ENCODE data around the gene GAPT. TPM values are rescaled to one million over a fixed set of nuclear protein-coding genes. Genes with fewer than 3 reads are reported as not detected.

GAPT gene
- 1.3 to 2.0 TPM (median 1.6 TPM) in 3 replicates for total RNA-seq

DNA sequence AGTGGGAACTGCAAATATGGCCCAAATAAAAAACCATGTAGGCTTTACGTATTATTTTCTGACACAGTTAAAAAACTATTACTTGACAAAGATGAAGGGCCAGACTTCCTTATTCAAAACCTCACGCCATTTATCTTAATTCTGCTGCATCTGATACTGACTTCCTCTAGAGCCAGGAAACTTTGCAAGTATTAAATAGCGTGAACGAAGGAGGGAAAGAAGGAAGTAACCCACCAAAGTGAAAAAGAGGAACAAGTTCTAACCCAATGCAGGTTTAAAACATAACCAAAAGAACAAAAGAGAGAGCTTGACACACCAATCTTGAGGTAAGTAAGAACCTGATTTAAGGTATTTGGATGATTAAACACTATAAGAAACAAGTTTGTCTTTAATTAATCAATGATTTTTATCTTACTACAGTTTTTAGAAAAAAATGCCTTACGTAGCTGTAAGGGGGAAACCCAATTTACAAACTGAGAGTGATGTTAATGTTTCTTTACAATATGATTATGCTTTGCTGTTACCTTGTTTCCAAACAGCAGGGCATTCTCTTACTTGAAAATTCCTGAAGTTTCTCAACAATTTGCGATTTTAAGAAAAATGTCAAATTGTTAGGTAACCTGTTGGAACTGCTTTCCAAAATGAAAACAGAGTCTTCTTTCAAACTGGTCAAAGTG, at the start of gene GAPT:
GAPT (plus strand) TSS at position 220 of the 677 bp plus-strand sequence. CDS start 3,102 bp downstream, outside the sequence.
- Mint-ChIP-seq H3K27ac (peak within 1 kb of the TSS; percentile 57), H3K27me3 (ENCODE audit: low read depth) (peaks cover 9% of the 10 kb centered on the region), H3K4me3 (no peak within 1 kb of the TSS), H3K36me3 (no peaks in the 10 kb centered on the region), H3K9me3 (no peaks in the 10 kb centered on the region), H3K4me1 (peaks cover 12% of the 10 kb centered on the region)
- TF ChIP-seq, protein P1, sequence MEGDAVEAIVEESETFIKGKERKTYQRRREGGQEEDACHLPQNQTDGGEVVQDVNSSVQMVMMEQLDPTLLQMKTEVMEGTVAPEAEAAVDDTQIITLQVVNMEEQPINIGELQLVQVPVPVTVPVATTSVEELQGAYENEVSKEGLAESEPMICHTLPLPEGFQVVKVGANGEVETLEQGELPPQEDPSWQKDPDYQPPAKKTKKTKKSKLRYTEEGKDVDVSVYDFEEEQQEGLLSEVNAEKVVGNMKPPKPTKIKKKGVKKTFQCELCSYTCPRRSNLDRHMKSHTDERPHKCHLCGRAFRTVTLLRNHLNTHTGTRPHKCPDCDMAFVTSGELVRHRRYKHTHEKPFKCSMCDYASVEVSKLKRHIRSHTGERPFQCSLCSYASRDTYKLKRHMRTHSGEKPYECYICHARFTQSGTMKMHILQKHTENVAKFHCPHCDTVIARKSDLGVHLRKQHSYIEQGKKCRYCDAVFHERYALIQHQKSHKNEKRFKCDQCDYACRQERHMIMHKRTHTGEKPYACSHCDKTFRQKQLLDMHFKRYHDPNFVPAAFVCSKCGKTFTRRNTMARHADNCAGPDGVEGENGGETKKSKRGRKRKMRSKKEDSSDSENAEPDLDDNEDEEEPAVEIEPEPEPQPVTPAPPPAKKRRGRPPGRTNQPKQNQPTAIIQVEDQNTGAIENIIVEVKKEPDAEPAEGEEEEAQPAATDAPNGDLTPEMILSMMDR (IDR thresholded peaks at IDR 0.05; ENCODE audit: unreplicated experiment): no peak
- no peak for DNase-seq (ENCODE audit: low spot score in 2 of 2, unreplicated experiment in 2 of 2)

DNA sequence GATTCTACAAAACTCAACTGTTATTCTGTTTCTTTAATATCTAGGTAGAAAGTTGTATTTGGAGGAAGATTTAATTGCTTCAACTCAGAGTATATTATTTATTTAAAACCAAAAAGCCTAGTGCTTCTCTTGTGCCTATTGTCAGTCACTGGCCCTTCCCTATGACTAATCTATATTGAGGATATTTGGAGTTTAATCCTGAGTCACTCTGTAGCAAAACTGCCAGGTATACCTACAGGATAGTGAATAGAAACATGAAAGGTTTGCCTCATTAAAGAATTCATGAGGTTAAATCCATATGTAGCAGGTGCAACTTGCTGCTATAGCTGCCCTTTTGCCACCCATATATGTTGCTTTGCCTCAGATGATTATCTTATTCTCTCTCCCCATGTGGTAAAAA, 46.4 kb upstream of the GAPT start:
- peaks cover 32% of the 10 kb centered on the region for H3K36me3 Mint-ChIP-seq
- TF ChIP-seq, protein P1 (IDR thresholded peaks at IDR 0.05; ENCODE audit: unreplicated experiment): no peak
- peaks cover 11% of the 10 kb centered on the region for H3K4me1 Mint-ChIP-seq
- DNase-seq (ENCODE audit: low spot score in 2 of 2, unreplicated experiment in 2 of 2): no peak
- H3K27me3 Mint-ChIP-seq (ENCODE audit: low read depth): no peaks in the 10 kb centered on the region
- no peak overlapping the region for H3K27ac Mint-ChIP-seq
- no peak overlapping the region for H3K4me3 Mint-ChIP-seq
- H3K9me3 Mint-ChIP-seq: peaks cover 25% of the 10 kb centered on the region

DNA sequence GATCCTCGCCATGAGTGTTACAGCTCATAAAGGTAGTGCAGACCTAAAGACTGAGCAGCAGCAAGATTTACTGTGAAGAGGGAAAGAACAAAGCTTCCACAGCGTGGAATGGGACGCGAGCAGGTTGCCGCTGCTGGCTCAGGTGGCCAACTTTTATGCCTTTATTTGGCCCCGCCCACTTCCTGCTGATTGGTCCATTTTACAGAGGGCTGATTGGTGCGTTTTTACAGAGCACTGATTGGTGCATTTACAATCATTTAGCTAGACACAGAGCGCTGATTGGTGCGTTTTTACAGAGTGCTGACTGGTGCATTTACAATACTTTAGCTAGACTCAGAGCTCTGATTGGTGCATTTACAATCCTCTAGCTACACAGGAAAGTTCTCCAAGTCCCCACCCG, 45.2 kb upstream of the GAPT start:
- Mint-ChIP-seq H3K27ac (no peak overlapping the region), H3K4me3 (no peak overlapping the region), H3K9me3 (peaks cover 25% of the 10 kb centered on the region), H3K36me3 (peaks cover 38% of the 10 kb centered on the region), H3K27me3 (ENCODE audit: low read depth) (no peaks in the 10 kb centered on the region), H3K4me1 (peaks cover 13% of the 10 kb centered on the region)
- DNase-seq (ENCODE audit: low spot score in 2 of 2, unreplicated experiment in 2 of 2): no peak
- TF ChIP-seq, protein P1 (IDR thresholded peaks at IDR 0.05; ENCODE audit: unreplicated experiment): no peak

DNA sequence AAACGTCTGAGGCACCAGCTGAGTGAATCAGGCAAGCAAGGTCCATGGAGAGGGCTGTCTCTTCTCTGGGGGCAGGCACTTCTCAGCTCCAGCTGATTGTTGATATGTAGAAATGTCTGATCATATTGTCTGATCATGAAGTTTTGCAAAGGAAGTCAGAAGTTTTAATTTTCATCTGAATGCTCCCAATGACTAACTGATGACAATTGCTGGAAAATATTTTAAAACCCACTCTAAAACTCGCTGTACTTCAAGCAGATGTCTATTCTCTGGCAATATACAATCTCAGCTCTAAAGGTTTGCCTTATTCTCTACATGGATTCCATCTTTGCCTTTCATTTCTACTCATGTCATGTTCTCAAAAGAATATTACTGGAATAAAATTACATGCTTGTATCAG, 44.0 kb upstream of the GAPT start:
- DNase-seq (ENCODE audit: low spot score in 2 of 2, unreplicated experiment in 2 of 2): no peak
- Mint-ChIP-seq H3K27me3 (ENCODE audit: low read depth) (no peaks in the 10 kb centered on the region), H3K4me3 (no peak overlapping the region), H3K36me3 (peaks cover 48% of the 10 kb centered on the region), H3K9me3 (peaks cover 25% of the 10 kb centered on the region), H3K4me1 (peaks cover 19% of the 10 kb centered on the region), H3K27ac (no peak overlapping the region)
- TF ChIP-seq, protein P1 (IDR thresholded peaks at IDR 0.05; ENCODE audit: unreplicated experiment): no peak

DNA sequence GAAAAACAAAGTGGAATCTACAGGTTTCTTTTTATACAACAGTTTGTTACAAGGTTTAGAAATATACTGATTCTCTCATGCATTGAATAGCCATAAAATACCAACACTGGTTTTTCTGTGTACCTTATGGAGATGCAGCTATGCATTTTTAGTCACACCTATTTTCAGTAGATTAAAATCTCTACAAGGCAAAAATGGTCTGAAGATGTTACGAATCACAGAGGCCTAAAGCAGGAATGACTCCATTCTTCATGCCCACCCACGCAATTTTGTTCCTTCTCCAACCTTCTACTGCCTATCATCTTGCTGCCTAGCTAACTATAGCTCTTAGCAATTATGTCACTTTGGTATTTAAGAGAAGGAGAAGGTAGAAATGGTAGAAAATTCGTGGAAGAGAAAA, 41.2 kb upstream of the GAPT start:
- Mint-ChIP-seq H3K9me3 (peaks cover 19% of the 10 kb centered on the region), H3K36me3 (peaks cover 76% of the 10 kb centered on the region), H3K27ac (peak overlapping the region; percentile 54), H3K27me3 (ENCODE audit: low read depth) (no peaks in the 10 kb centered on the region), H3K4me1 (peaks cover 45% of the 10 kb centered on the region), H3K4me3 (no peak overlapping the region)
- no peak for DNase-seq (ENCODE audit: low spot score in 2 of 2, unreplicated experiment in 2 of 2)
- TF ChIP-seq, protein P1 (IDR thresholded peaks at IDR 0.05; ENCODE audit: unreplicated experiment): no peak
